ENCODE results near the gene LRRTM2. TPM values are rescaled to one million over a fixed set of nuclear protein-coding genes. Genes with fewer than 3 reads are reported as not detected.
"Not testable (repeated sequence)": the region's sequence is repeated elsewhere in the genome, so short reads cannot be mapped to it uniquely, and the experiment has no call there.

The LRRTM2 gene
- total RNA-seq: 0.19 TPM in 1 of 3 replicates, not detected in the others
- long read RNA-seq: 0 reads

DNA sequence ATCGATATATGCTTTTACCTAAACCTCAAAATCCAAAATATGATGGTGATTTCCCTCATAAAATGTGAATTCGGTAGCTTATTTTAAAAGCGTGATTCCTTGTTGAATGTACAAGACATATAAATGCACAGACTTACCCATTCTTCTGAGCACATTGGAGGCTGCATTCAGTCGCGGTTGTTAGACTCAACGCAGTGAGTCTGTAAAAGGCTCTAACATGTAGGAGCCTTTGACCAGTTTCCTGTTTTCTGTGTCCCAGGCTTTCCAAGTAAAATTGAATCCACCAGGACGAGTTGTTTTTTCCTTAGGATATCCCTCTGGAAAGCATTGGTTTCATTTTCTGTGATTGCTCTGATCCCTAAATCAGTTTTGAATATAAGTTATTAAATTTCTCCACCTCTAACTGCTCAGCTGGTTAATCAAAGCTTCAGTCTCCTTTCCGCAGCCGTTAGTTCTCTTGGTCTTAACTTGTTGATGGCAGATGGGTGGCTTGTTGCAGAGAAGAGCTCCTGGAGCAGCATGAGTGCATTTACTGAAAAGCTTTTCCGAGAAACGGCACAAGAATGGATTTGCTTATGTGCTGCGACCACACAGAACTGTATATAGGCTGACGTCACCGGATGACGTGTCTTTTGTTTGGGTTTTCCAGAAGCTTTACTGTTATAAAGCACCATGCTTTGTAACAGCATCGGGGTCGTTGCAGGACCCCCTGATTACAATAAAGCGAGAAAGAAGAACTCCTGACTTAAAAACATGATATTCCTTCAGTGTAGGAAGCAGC, at the start of gene LRRTM2:
Gene LRRTM2, minus strand, starts transcription at position 565 of the 781 bp plus-strand sequence. Its CDS starts 424 bp downstream, at position 141.
- DNase-seq (ENCODE audit: low spot score): no peak
- H3K9me3 Mint-ChIP-seq (ENCODE audit: low read depth): no peaks in the 10 kb centered on the region
- H3K36me3 Mint-ChIP-seq (ENCODE audit: low read depth): no peaks in the 10 kb centered on the region
- no peak within 1 kb of the TSS for H3K4me3 Mint-ChIP-seq (ENCODE audit: unreplicated experiment)
- no peaks in the 10 kb centered on the region for H3K27me3 Mint-ChIP-seq (ENCODE audit: low read depth)
- no peak for TF ChIP-seq CTCF (IDR thresholded peaks at IDR 0.05)
- peak within 1 kb of the TSS; percentile 60 for H3K27ac Mint-ChIP-seq (ENCODE audit: unreplicated experiment)
- H3K4me1 Mint-ChIP-seq (ENCODE audit: low read depth): peaks cover 73% of the 10 kb centered on the region

DNA sequence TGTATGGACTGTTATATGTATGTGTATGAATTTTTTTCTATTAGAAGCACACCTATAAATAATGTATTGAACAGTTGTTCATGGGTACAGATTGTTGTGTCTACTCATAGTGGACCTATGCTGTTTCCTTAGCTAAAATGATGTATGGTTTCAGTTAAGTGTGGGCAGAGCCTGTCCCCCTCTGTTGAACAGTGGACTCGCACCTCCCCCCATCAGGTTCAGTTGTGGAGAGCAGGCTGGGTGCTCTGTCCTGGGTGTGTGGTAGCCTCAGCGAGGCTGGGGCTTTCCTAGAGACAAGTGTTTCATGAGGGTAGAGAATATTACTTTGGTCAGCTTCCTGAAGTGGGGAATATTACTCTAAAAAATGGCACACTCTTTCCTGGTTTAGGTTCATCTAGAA, 47.4 kb upstream of the LRRTM2 start:
- no peak for DNase-seq (ENCODE audit: low spot score)
- Mint-ChIP-seq H3K27me3 (ENCODE audit: low read depth) (no peaks in the 10 kb centered on the region), H3K36me3 (ENCODE audit: low read depth) (peaks cover 31% of the 10 kb centered on the region), H3K27ac (ENCODE audit: unreplicated experiment) (peak overlapping the region; percentile 28), H3K4me1 (ENCODE audit: low read depth) (peaks cover 29% of the 10 kb centered on the region), H3K9me3 (ENCODE audit: low read depth) (no peaks in the 10 kb centered on the region), H3K4me3 (ENCODE audit: unreplicated experiment) (no peak overlapping the region)
- TF ChIP-seq CTCF (IDR thresholded peaks at IDR 0.05): no peak

- not testable (repeated sequence) for H3K27me3 Mint-ChIP-seq (ENCODE audit: low read depth); H3K9me3 Mint-ChIP-seq (ENCODE audit: low read depth); H3K4me3 Mint-ChIP-seq (ENCODE audit: unreplicated experiment); DNase-seq (ENCODE audit: low spot score)
- peaks cover 23% of the 10 kb centered on the region for H3K36me3 Mint-ChIP-seq (ENCODE audit: low read depth)
- H3K27ac Mint-ChIP-seq (ENCODE audit: unreplicated experiment): peak overlapping the region; percentile 84
- peaks cover 27% of the 10 kb centered on the region for H3K4me1 Mint-ChIP-seq (ENCODE audit: low read depth)
Measured at GRCh38 chr5:138921362-138921761, 46.2 kb upstream of the LRRTM2 start.

GRCh38 chr5:138920181-138920580, 45.0 kb upstream of the LRRTM2 start:
- Mint-ChIP-seq H3K27ac (ENCODE audit: unreplicated experiment) (no peak overlapping the region), H3K4me1 (ENCODE audit: low read depth) (peaks cover 27% of the 10 kb centered on the region), H3K36me3 (ENCODE audit: low read depth) (peaks cover 21% of the 10 kb centered on the region), H3K4me3 (ENCODE audit: unreplicated experiment) (no peak overlapping the region), H3K27me3 (ENCODE audit: low read depth) (no peaks in the 10 kb centered on the region), H3K9me3 (ENCODE audit: low read depth) (no peaks in the 10 kb centered on the region)
- TF ChIP-seq CTCF (IDR thresholded peaks at IDR 0.05): no peak
- no peak for DNase-seq (ENCODE audit: low spot score)

- TF ChIP-seq CTCF (IDR thresholded peaks at IDR 0.05): no peak
- no peak overlapping the region for H3K27ac Mint-ChIP-seq (ENCODE audit: unreplicated experiment)
- no peaks in the 10 kb centered on the region for H3K27me3 Mint-ChIP-seq (ENCODE audit: low read depth)
- H3K9me3 Mint-ChIP-seq (ENCODE audit: low read depth): no peaks in the 10 kb centered on the region
- no peak overlapping the region for H3K4me3 Mint-ChIP-seq (ENCODE audit: unreplicated experiment)
- H3K36me3 Mint-ChIP-seq (ENCODE audit: low read depth): peaks cover 18% of the 10 kb centered on the region
- peaks cover 27% of the 10 kb centered on the region for H3K4me1 Mint-ChIP-seq (ENCODE audit: low read depth)
- DNase-seq (ENCODE audit: low spot score): no peak
Measured at GRCh38 chr5:138918686-138919085, 43.6 kb upstream of the LRRTM2 start.

- no peak overlapping the region for H3K4me3 Mint-ChIP-seq (ENCODE audit: unreplicated experiment)
Measured at GRCh38 chr5:138914338-138914737, 39.2 kb upstream of the LRRTM2 start.

More at GRCh38 chr5:138914338-138914737, 39.2 kb upstream of the LRRTM2 start:
- H3K27me3 Mint-ChIP-seq (ENCODE audit: low read depth): no peaks in the 10 kb centered on the region
- no peak for TF ChIP-seq CTCF (IDR thresholded peaks at IDR 0.05)
- H3K27ac Mint-ChIP-seq (ENCODE audit: unreplicated experiment): no peak overlapping the region
- H3K9me3 Mint-ChIP-seq (ENCODE audit: low read depth): no peaks in the 10 kb centered on the region
- DNase-seq (ENCODE audit: low spot score): no peak
- H3K4me1 Mint-ChIP-seq (ENCODE audit: low read depth): peaks cover 30% of the 10 kb centered on the region
- peaks cover 22% of the 10 kb centered on the region for H3K36me3 Mint-ChIP-seq (ENCODE audit: low read depth)

Measured in chondrocyte (in vitro differentiated cells).